T47D (cell line): ENCODE results near the gene MICOS13.

Experiments used
- DNase-seq, 2 experiments: peaks; one replicate each; pipeline versions ENCODE4 v3.0.0 to v3.0.0-alpha.2; 2011 to 2012; ENCODE audit warnings: low read depth in 1 of 2, low spot score in 1 of 2
- JUND ChIP-seq: IDR thresholded peaks from 2 replicates; pipeline ENCODE4 v1.6.1; 2012; ENCODE audit warnings: low read depth
- in situ Hi-C: cut with HindIII; loops from 2 replicates; pipeline ENCODE4 v1.10.0; 2016; ENCODE audit warnings: low sequenced_read_pairs, low pct_unique_long_range_greater_than_20kb

Gene MICOS13

GRCh38 chr19:5661483-5661882 is 18.8 kb downstream of the MICOS13 start:
- TF ChIP-seq JUND = no peak
- in situ Hi-C loops = no loop called here
- no peak for DNase-seq

- no peak for TF ChIP-seq JUND
- in situ Hi-C loops = no loop called here
- no peak for DNase-seq
These were observed 24.9 kb downstream of the MICOS13 start for GRCh38 chr19:5655412-5655811.

DNA sequence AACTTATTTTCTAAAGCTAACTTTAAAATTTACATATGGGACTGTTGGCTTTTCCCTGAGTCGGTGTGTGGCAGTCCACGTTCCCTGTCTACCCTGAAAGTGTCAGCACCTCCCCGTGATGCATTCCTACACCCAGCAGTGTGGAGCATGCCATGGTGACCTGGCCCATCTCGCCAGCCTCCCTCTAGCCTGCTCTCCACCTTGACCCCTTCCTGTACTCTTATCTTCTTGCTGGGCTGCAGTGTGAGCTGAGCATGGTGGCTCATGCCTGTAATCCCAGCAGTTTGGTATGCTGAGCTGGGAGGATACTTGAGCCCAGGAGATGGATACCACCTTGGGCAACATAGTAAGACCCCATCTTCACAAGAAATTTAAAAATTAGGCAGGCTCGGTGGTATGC is 25.4 kb downstream of the MICOS13 start:
- in situ Hi-C loops = no loop called here
- TF ChIP-seq JUND = no peak
- no peak for DNase-seq

- in situ Hi-C loops = no loop called here
These were observed 28.1 kb downstream of the MICOS13 start for GRCh38 chr19:5652261-5652660.

DNA sequence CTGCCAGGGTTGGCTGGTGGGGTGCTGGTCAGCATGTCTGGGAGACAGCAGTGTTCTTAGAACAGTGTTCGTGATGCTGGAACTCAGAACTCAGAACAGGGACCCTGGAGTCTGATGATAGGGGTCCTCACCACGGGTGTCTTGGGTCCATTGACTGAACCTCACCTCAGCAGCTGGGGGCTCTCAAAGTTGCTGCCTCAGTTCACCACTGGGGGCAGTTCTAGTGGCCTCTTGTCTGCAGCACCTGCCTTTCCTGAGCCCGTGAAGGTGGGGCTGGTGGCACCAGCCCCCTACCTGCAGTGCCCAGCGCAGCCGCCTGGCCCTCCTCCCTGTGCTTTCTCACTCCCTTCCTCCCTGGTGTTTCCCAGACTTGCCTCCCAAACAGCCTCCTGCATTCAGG is 29.0 kb downstream of the MICOS13 start:
- in situ Hi-C loops = no loop called here
- no peak for TF ChIP-seq JUND
- DNase-seq = no peak

More at GRCh38 chr19:5652261-5652660, 28.1 kb downstream of the MICOS13 start:
- DNase-seq = no peak
- TF ChIP-seq JUND = no peak

- in situ Hi-C loops = no loop called here
- DNase-seq = no peak
- no peak for TF ChIP-seq JUND
These were observed 31.9 kb downstream of the MICOS13 start for GRCh38 chr19:5648464-5648863.

- TF ChIP-seq JUND = no peak
- DNase-seq = no peak
- in situ Hi-C loops = no loop called here
These were observed 33.6 kb downstream of the MICOS13 start for GRCh38 chr19:5646703-5647102.

GRCh38 chr19:5645409-5645808 is 34.9 kb downstream of the MICOS13 start:
- in situ Hi-C loops = no loop called here
- TF ChIP-seq JUND = no peak
- DNase-seq = no peak

GRCh38 chr19:5644037-5644436 is 36.3 kb downstream of the MICOS13 start:
- in situ Hi-C loops = no loop called here
- no peak for DNase-seq
- no peak for TF ChIP-seq JUND

DNA sequence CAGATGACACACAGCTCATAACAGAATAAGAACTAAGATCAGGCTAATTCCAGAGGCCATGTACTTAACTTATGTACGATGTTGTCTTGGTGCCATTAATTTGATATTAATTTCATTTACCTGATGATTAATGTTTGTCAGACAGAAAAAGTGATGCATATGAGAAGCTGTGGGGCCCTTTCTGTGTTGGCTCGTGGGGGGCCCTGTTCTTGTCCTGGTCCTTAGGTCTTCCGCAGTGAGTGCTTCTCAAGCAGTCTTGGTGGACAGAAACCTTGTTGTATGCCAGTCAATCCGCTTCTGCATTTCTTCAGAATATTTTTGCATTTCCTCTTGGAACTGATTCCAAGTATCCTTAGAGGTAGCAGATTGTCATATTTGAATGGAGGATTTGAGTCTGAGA is 37.3 kb downstream of the MICOS13 start:
- in situ Hi-C loops = no loop called here
- no peak for TF ChIP-seq JUND

DNA sequence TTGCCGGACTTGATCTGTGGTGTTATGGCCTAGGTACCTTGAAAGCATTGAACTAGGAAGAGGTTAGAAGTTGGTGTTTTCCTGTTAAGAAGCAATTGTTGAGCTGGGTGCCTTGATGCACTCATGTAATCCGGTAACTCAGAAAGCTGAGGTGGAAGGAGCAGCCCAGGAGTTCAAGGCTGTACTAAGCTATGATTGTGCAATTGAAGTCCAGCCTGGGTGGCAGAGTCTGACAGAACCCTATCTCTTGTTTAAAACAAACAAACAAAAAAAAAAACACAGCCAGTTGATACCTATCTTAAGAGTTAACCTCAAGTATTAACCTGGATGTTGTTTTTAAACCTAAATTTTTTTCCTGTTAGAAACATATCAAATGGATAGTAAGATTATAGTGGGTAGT is 38.1 kb downstream of the MICOS13 start:
- TF ChIP-seq JUND = no peak
- in situ Hi-C loops = no loop called here
- DNase-seq = no peak

More for the DNA sequence above, 37.3 kb downstream of the MICOS13 start:
- no peak for DNase-seq

DNA sequence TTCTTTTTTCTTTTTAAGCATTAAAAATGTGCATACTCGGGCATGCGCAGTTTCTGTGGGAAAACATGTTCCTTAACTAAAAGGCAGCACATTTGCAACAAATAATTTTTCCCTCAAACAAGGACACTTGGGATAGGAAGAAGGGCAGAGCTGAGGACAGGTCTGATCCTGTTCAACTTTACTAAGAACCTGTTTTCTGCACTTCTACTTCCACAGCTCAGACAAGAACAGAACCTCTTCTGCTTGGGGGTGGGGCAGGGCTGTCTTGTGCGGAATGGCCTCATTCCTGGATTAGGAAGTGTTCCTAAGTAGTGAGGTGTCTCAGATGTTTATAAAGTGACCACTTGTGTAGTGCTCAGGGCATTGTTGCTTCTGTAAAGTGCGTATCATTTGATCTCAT is 39.1 kb downstream of the MICOS13 start:
- DNase-seq = no peak
- in situ Hi-C loops = no loop called here
- no peak for TF ChIP-seq JUND

GRCh38 chr19:5637971-5638370 is 42.3 kb downstream of the MICOS13 start:
- no peak for DNase-seq
- TF ChIP-seq JUND = no peak
- in situ Hi-C loops = no loop called here

- in situ Hi-C loops = no loop called here
- DNase-seq = no peak
- no peak for TF ChIP-seq JUND
These were observed 44.9 kb downstream of the MICOS13 start for GRCh38 chr19:5635427-5635826.
